GM19328 (cell line): ENCODE results near the gene ASB6.

Experiments used
- ATAC-seq: cut with Tn5 transposase; IDR thresholded peaks from one replicate; pipeline ENCODE4 v1.9.1; 2021; ENCODE audit warnings: mild to moderate bottlenecking, moderate library complexity; ENCODE audit not compliant: unreplicated experiment

ASB6 gene

GRCh38 chr9:129587487-129588262, 54.3 kb downstream of the ASB6 start:
- no peak for ATAC-seq

GRCh38 chr9:129586685-129587084, 55.3 kb downstream of the ASB6 start:
- no peak for ATAC-seq

GRCh38 chr9:129586245-129586644, 55.7 kb downstream of the ASB6 start:
- no peak for ATAC-seq

DNA sequence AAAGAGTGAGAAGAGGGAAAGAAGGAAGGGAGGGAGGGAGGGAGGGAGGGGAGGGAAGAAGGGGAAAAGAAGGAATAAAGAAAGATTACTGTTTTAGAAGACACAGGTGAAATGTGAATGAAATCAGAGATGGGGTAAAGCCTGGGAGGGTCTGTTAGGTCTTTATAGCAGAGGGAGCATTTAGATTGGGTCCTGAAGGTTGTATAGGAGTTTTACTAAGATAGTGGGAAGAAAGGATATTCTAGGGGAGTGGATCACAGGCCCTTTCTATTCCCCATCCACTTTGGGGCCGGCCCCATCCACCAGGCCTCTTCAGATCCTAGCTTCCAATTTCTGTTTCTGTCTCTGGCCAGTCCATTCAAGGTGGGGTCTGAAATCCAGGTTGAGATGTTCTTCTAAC, 56.6 kb downstream of the ASB6 start:
- no peak for ATAC-seq
